Activated B cell treated with CpG ODN at 0.5 μM for 24 hours (primary cell): ENCODE results near the gene SRR. TPM values are rescaled to one million over a fixed set of nuclear protein-coding genes. Genes with fewer than 3 reads are reported as not detected.

Experiments used
- ATAC-seq: fragments of 200-7000 bp; cut with Tn5 transposase; one replicate; pipeline ENCODE4 v1.10.0; 2021; ENCODE audit warnings: low read depth, mild to moderate bottlenecking, moderate library complexity
- CTCF ChIA-PET: fragments of 350-600 bp; sonication (Branson Sonifier 250); formaldehyde crosslinking; loops from one replicate; lab custom pipeline; 2021; ENCODE audit warnings: antibody characterized with exemption; lab: Charles Lee
- POLR2A ChIA-PET: fragments of 350-600 bp; sonication (Branson Sonifier 250); formaldehyde crosslinking; loops from one replicate; lab custom pipeline; 2021; ENCODE audit warnings: antibody characterized with exemption; lab: Charles Lee
- DNase-seq: peaks from one replicate; pipeline ENCODE4 v3.0.0; 2022
- H3K27ac Mint-ChIP-seq: one replicate; pipeline ENCODE4 v1.8.0; 2020; ENCODE audit warnings: mixed read lengths
- H3K27me3 Mint-ChIP-seq: one replicate; pipeline ENCODE4 v1.8.0; 2021; ENCODE audit warnings: mixed read lengths
- H3K36me3 Mint-ChIP-seq: one replicate; pipeline ENCODE4 v1.8.0; 2021; ENCODE audit warnings: low read depth, mixed read lengths
- H3K4me1 Mint-ChIP-seq: one replicate; pipeline ENCODE4 v1.8.0; 2021; ENCODE audit warnings: mixed read lengths
- H3K4me3 Mint-ChIP-seq: one replicate; pipeline ENCODE4 v1.8.0; 2020; ENCODE audit warnings: mild to moderate bottlenecking, mixed read lengths
- H3K9me3 Mint-ChIP-seq: one replicate; pipeline ENCODE4 v1.8.0; 2020; ENCODE audit warnings: mixed read lengths
- intact Hi-C: fragments of 100-400 bp; cut with micrococcal nuclease; formaldehyde crosslinking; loops from one replicate; pipeline ENCODE4 v1.15.1; 2024
- total RNA-seq: library from RNA; stranded (reverse); gene quantifications from 2 replicates; pipeline ENCODE4 v1.2.3, GENCODE V29; 2022
- TF ChIP-seq, protein P1 (sequence below): fragments of 200-600 bp; IDR thresholded peaks from one replicate; pipeline ENCODE4 v1.8.0; 2022; ENCODE audit warnings: antibody characterized with exemption, mild to moderate bottlenecking

The SRR gene
- total RNA-seq, 1 donor from 2014 or later = 5.7 TPM

DNA sequence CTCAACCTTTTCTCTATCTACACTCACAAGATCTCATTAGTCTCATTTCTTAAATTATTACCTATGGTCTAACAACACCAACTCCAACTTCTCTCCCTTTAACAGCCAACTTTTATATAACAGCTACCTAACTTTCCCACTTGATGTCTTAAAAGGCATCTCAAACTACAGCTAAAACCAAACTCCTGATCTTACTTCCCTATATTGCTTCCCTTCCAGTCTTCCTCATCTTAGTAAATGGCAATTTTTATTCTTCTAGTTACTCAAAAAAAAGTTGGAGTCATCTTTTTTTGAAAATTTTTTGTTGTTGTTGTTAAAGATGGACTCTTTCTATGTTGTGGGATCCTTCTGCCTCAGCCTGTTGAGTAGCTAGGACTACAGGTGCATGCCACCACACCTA, 15.3 kb downstream of the SRR start:
- Mint-ChIP-seq H3K4me3 (no peak overlapping the region), H3K36me3 (peaks cover 27% of the 10 kb centered on the region), H3K27me3 (no peaks in the 10 kb centered on the region), H3K4me1 (no peaks in the 10 kb centered on the region), H3K27ac (no peak overlapping the region), H3K9me3 (no peaks in the 10 kb centered on the region)
- TF ChIP-seq, protein P1, sequence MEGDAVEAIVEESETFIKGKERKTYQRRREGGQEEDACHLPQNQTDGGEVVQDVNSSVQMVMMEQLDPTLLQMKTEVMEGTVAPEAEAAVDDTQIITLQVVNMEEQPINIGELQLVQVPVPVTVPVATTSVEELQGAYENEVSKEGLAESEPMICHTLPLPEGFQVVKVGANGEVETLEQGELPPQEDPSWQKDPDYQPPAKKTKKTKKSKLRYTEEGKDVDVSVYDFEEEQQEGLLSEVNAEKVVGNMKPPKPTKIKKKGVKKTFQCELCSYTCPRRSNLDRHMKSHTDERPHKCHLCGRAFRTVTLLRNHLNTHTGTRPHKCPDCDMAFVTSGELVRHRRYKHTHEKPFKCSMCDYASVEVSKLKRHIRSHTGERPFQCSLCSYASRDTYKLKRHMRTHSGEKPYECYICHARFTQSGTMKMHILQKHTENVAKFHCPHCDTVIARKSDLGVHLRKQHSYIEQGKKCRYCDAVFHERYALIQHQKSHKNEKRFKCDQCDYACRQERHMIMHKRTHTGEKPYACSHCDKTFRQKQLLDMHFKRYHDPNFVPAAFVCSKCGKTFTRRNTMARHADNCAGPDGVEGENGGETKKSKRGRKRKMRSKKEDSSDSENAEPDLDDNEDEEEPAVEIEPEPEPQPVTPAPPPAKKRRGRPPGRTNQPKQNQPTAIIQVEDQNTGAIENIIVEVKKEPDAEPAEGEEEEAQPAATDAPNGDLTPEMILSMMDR = no peak
- ChIA-PET CTCF (no interaction called here), POLR2A (interaction anchor here (0.6 kb wide), 1 partner anchor 17 kb away, joined by 3 read pairs; the partner anchor contains the start of gene TSR1)
- intact Hi-C loops = no loop called here
- no peak for ATAC-seq
- DNase-seq = no peak

DNA sequence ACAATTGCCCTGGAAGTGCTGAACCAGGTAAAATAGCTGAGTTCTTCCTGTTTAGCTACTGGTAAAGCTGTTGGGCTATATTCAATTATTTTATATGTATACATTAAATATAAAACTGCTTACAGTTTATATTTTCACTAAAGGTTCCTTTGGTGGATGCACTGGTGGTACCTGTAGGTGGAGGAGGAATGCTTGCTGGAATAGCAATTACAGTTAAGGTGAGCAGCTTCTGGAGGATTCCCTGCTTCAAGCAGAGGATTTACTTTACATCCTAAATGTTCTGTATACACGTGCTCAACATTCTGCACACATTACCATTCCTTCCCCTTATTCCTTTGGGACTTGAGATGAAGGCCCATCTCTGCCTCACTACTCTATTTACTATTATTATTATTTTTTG, 17.6 kb downstream of the SRR start:
- Mint-ChIP-seq H3K4me3 (no peak overlapping the region), H3K4me1 (no peaks in the 10 kb centered on the region), H3K9me3 (no peaks in the 10 kb centered on the region), H3K27ac (no peak overlapping the region), H3K36me3 (peaks cover 47% of the 10 kb centered on the region), H3K27me3 (no peaks in the 10 kb centered on the region)
- POLR2A ChIA-PET = interaction anchor here (1.0 kb wide), 1 partner anchor 18 kb away, joined by 3 read pairs; the partner anchor contains the start of genes SMG6 and SRR
- CTCF ChIA-PET = interaction anchor here (1.1 kb wide), 1 partner anchor 9 kb away, joined by 4 read pairs; no protein-coding TSS in a partner anchor
- ATAC-seq = no peak
- DNase-seq = no peak
- intact Hi-C loops = no loop called here
- TF ChIP-seq, protein P1 = no peak

DNA sequence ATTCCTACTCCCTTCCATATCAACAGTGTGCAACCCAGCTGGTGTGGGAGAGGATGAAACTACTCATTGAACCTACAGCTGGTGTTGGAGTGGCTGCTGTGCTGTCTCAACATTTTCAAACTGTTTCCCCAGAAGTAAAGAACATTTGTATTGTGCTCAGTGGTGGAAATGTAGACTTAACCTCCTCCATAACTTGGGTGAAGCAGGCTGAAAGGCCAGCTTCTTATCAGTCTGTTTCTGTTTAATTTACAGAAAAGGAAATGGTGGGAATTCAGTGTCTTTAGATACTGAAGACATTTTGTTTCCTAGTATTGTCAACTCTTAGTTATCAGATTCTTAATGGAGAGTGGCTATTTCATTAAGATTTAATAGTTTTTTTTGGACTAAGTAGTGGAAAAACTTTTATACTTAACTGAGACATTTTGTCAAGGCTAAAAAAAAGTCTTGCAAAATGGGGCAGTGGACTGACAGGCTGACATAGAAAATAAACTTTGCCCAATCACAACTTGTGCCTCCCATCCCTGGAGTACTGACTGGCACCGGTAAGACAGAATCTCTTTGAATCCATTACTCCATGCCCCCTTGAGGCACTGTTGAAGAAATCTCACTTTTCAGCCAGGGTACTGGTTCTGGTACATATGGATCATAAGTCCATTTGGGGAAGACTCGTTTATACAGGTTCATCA, 20.0 kb downstream of the SRR start:
- Mint-ChIP-seq H3K36me3 (peaks cover 56% of the 10 kb centered on the region), H3K27ac (no peak overlapping the region), H3K4me1 (no peaks in the 10 kb centered on the region), H3K9me3 (no peaks in the 10 kb centered on the region), H3K27me3 (no peaks in the 10 kb centered on the region), H3K4me3 (no peak overlapping the region)
- CTCF ChIA-PET = no interaction called here
- no peak for DNase-seq
- TF ChIP-seq, protein P1 = no peak
- POLR2A ChIA-PET = interaction anchor here (0.6 kb wide), 1 partner anchor 16 kb away, joined by 3 read pairs; no protein-coding TSS in a partner anchor
- ATAC-seq = no peak
- intact Hi-C loops = no loop called here

DNA sequence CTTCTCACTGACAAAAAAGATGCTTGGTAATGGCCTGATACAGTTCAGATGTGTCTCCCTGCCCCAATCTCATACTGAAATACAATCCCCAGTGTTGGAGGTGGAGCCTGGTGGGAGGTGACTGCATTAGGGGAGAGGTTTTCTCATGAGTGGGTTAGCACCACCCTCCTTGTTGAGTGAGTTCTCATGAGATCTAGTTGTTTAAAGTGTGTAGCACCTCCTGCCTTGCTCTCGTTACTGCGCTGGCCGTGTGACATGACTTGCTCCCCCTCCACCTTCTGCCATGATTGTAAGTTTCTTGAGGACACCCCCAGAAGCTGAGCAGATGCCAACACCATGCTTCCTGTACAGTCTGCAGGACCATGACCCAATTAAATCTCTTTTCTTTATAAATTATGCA, 27.6 kb downstream of the SRR start:
- no peak overlapping the region for H3K4me3 Mint-ChIP-seq
- intact Hi-C loops = no loop called here
- ChIA-PET POLR2A (interaction anchor here (0.6 to 1.5 kb wide), 2 partner anchors 28 to 106 kb away, joined by 4 to 6 read pairs; partner anchors contain the start of genes SMG6 and SRR), CTCF (no interaction called here)
- TF ChIP-seq, protein P1 = no peak
- ATAC-seq (no peak), DNase-seq (no peak)
- H3K27me3 Mint-ChIP-seq = no peaks in the 10 kb centered on the region
- H3K36me3 Mint-ChIP-seq = peaks cover 10% of the 10 kb centered on the region
- H3K4me1 Mint-ChIP-seq = peaks cover 15% of the 10 kb centered on the region
- H3K27ac Mint-ChIP-seq = no peak overlapping the region
- H3K9me3 Mint-ChIP-seq = no peaks in the 10 kb centered on the region

DNA sequence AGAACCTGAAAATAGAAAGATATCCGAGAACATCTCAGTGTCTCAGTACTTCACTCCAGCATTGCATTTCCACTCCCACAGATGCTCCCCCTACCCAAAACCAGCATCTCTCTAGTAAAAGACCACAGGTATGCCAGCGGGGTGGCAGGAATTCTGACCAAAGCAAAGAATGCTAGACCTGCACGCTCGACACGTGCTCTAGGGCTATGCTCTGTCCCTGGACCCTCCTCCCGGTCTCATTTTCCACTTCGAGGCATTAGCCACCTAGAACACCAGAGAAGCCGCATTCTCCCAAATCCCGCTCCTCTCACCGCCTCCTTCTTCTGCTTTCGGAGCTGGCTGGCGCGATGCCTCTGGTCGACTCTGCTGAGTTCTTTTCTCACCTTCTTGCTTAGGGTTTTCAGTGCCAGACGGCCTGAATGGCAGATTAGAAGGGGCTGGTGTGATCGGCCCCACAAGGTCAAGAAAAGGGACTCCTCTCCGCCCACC, 32.0 kb downstream of the SRR start:
- H3K27ac Mint-ChIP-seq = peak overlapping the region; percentile 96
- peaks cover 23% of the 10 kb centered on the region for H3K4me1 Mint-ChIP-seq
- peak overlapping the region; percentile 99 for H3K4me3 Mint-ChIP-seq
- TF ChIP-seq, protein P1 = no peak
- DNase-seq = no peak
- peaks cover 1% of the 10 kb centered on the region for H3K36me3 Mint-ChIP-seq
- POLR2A ChIA-PET = interaction anchor here (0.6 to 3.2 kb wide), 15 partner anchors 8 to 819 kb away, joined by 3 to 25 read pairs (median 3); partner anchors contain the start of genes INPP5K, MNT, SMG6 and SRR
- intact Hi-C loops = loop anchor here (1.0 to 2.0 kb wide), 6 partner anchors 18 to 619 kb away; partner anchors contain the start of genes MNT, SMG6 and SRR
- no peaks in the 10 kb centered on the region for H3K9me3 Mint-ChIP-seq
- no peak for ATAC-seq
- H3K27me3 Mint-ChIP-seq = no peaks in the 10 kb centered on the region
- CTCF ChIA-PET = interaction anchor here (0.8 to 1.3 kb wide), 3 partner anchors 28 to 713 kb away, joined by 3 to 9 read pairs (median 3); no protein-coding TSS in a partner anchor
